ENCODE measurements around the gene CDC16. TPM values are rescaled to one million over a fixed set of nuclear protein-coding genes. Genes with fewer than 3 reads are reported as not detected.
A peak's percentile ranks its signal among the peaks of the same experiment; 100 is the strongest.

Gene CDC16
- total and polyA plus RNA-seq, 2 of the 8 experiments (the other 6 are each of a cell fraction or from before 2014, with no cell fraction given), result 42.5 to 83.4 TPM

DNA sequence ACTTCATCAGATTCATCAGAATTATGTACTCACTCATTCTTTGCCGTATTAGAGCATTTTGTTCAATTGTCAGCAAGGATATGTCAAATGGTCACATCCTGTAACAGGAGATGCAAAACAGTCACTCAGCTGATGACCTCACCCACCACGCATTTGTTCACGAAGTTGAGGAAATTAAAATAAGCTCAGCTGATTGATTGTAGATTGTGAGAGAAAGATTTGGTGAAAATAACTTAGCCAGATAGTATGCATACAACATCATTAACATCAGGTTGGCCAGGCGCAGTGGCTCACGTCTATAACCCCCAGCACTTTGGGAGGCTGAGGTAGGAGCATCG lies 22.6 kb upstream of the CDC16 start:
- H2AK5ac ChIP-seq (ENCODE audit: low read depth, low read length), result no peak overlapping the region
- no peak overlapping the region for H4K91ac ChIP-seq (replicated peaks; ENCODE audit: insufficient read length, low read length)
- H3K9me3 ChIP-seq (ENCODE audit: insufficient read depth in 2 of 2, low read depth in 1 of 2, low read length in 1 of 2), result peaks cover 9% of the 10 kb centered on the region in 2 experiments
- no peak overlapping the region for H4K5ac ChIP-seq (ENCODE audit: insufficient read length, low read depth, low read length)
- no peaks in the 10 kb centered on the region for H3K27me3 ChIP-seq (replicated peaks in 1 of 4; ENCODE audit: control insufficient read depth in 3 of 4, extremely low read depth in 1 of 4, insufficient read depth in 3 of 4, low read length in 3 of 4)
- no peak overlapping the region for H4K8ac ChIP-seq (ENCODE audit: extremely low read depth, insufficient read depth, low read length)
- no peaks in the 10 kb centered on the region for H3K4me1 ChIP-seq (replicated peaks in 1 of 4; ENCODE audit: control insufficient read depth in 3 of 4, insufficient read depth in 4 of 4, low read length in 3 of 4)
- H3K4ac ChIP-seq (replicated peaks; ENCODE audit: insufficient read length, low read depth, low read length), result no peak overlapping the region
- ChIA-PET CTCF (ENCODE audit: partially characterized antibody) (interaction anchor here (0.6 to 1.9 kb wide), 3 partner anchors 14 to 134 kb away, joined by 3 to 8 read pairs (median 3); no protein-coding TSS in a partner anchor), POLR2A (ENCODE audit: partially characterized antibody) (no interaction called here)
- no peaks in the 10 kb centered on the region for H4K20me1 ChIP-seq (replicated peaks in 1 of 2; ENCODE audit: control insufficient read depth in 1 of 2, insufficient read depth in 2 of 2, low read length in 2 of 2)
- FAIRE-seq (no peak), DNase-seq (ENCODE audit: low read depth in 1 of 2, low spot score in 2 of 2) (no peak)
- H2BK12ac ChIP-seq (ENCODE audit: low read depth, low read length), result no peak overlapping the region
- no peak overlapping the region for H3K14ac ChIP-seq (ENCODE audit: insufficient read length)
- H3K79me2 ChIP-seq (ENCODE audit: control insufficient read depth in 1 of 2, insufficient read depth in 2 of 2, low read length in 2 of 2), result no peaks in the 10 kb centered on the region
- no peak overlapping the region for H2BK15ac ChIP-seq (ENCODE audit: low read length)
- H3K56ac ChIP-seq (replicated peaks; ENCODE audit: insufficient read length, low read depth, low read length), result no peak overlapping the region
- H2AFZ ChIP-seq (ENCODE audit: low read length), result 0 out of 2 replicates have a peak overlapping the region, but pooled peaks have one; percentile 58
- H3K27ac ChIP-seq (ENCODE audit: low read depth, low read length), result no peak overlapping the region
- no peak overlapping the region for H3K23ac ChIP-seq (ENCODE audit: insufficient read length)
- H2BK20ac ChIP-seq (ENCODE audit: low read length), result no peak overlapping the region
- no peak overlapping the region for H2BK120ac ChIP-seq (replicated peaks; ENCODE audit: low read depth, low read length)
- H3K23me2 ChIP-seq (ENCODE audit: low read depth, low read length), result peaks cover 2% of the 10 kb centered on the region
- no peak overlapping the region for H3K4me2 ChIP-seq (ENCODE audit: insufficient read depth in 1 of 2, low read depth in 2 of 2, low read length in 2 of 2)
- H3K4me3 ChIP-seq (ENCODE audit: extremely low read depth in 1 of 4, insufficient read depth in 2 of 4, low read depth in 3 of 4, low read length in 4 of 4), result no peak overlapping the region
- no peak overlapping the region for H3K9ac ChIP-seq (replicated peaks in 1 of 4; ENCODE audit: extremely low read depth in 1 of 4, low read depth in 3 of 4, low read length in 3 of 4)
- no peaks in the 10 kb centered on the region for H3K36me3 ChIP-seq (ENCODE audit: control insufficient read depth in 2 of 4, insufficient read depth in 4 of 4, low read length in 3 of 4)
- WGBS, 2 experiments (ENCODE audit: extremely low coverage in 1 of 2, insufficient coverage in 1 of 2, insufficient read length in 1 of 2, insufficient replicate concordance in 2 of 2, low coverage in 1 of 2, low lambda C conversion rate in 2 of 2, missing lambda C conversion rate in 1 of 2), result 88% methylated on average over 6 of the region's 6 CpGs; no CpG with 5 or more reads in 1 of the 2 experiments
- H3K18ac ChIP-seq (ENCODE audit: extremely low read depth, low read length), result no peak overlapping the region
- H2BK5ac ChIP-seq (ENCODE audit: low read depth, low read length), result no peak overlapping the region
- H3K79me1 ChIP-seq (ENCODE audit: low read depth, low read length), result no peaks in the 10 kb centered on the region
- TF ChIP-seq TEAD4 (IDR thresholded peaks at IDR 0.05; ENCODE audit: low read depth, low read length) (no peak), EGR1 (IDR thresholded peaks at IDR 0.05; ENCODE audit: borderline replicate concordance, low read depth, low read length) (no peak), BACH1 (IDR thresholded peaks at IDR 0.05; ENCODE audit: low read length) (no peak), JUND (IDR thresholded peaks at IDR 0.05; ENCODE audit: low read length) (no peak), GTF2F1 (IDR thresholded peaks at IDR 0.05; ENCODE audit: borderline replicate concordance, low read depth, low read length) (no peak), CREB1 (IDR thresholded peaks at IDR 0.05) (no peak)
